Bronchial epithelial cell (primary cell): ENCODE results near the gene NFIA. TPM values are rescaled to one million over a fixed set of nuclear protein-coding genes. Genes with fewer than 3 reads are reported as not detected.

Experiments
- DNase-seq: peaks from one replicate; pipeline ENCODE4 v3.0.0-alpha.2; 2010; ENCODE audit warnings: low read depth
- FAIRE-seq: peaks from 2 replicates; lab custom pipeline; 2011; peaks lifted over from hg19 to GRCh38; lab: Jason Lieb, UNC
- H3K27me3 ChIP-seq: 2 replicates; pipeline ENCODE4 v1.5.1; 2011; ENCODE audit warnings: low read length; ENCODE audit not compliant: control insufficient read depth, insufficient read depth
- H3K36me3 ChIP-seq: 2 replicates; pipeline ENCODE4 v1.5.1; 2011; ENCODE audit warnings: low read length; ENCODE audit not compliant: control insufficient read depth, insufficient read depth
- H3K4me3 ChIP-seq: 2 replicates; pipeline ENCODE4 v1.5.1; 2011; ENCODE audit warnings: mild to moderate bottlenecking, low read depth, low read length, control low read depth
- CTCF ChIP-seq: IDR thresholded peaks from 2 replicates; pipeline ENCODE4 v1.5.1; 2011; ENCODE audit warnings: mild to moderate bottlenecking, moderate library complexity, low read length, control low read depth, inconsistent platforms; ENCODE audit not compliant: insufficient read depth, severe bottlenecking
- total RNA-seq: library from RNA; depleted of rRNA; stranded (reverse); fragments of >200 nt; gene quantifications from 2 replicates; pipeline ENCODE4 v1.2.1, GENCODE V29; 2014

The NFIA gene
- total RNA-seq, 1 donor from 2014 or later: 7.4 TPM

GRCh38 chr1:61226791-61227567 lies 144.6 kb downstream of the NFIA start:
- DNase-seq (peak; percentile 39), FAIRE-seq (no peak)
- Histone ChIP-seq H3K27me3 (no peaks in the 10 kb centered on the region), H3K36me3 (no peaks in the 10 kb centered on the region), H3K4me3 (no peak overlapping the region)
- no peak for TF ChIP-seq CTCF

GRCh38 chr1:61227857-61228550 lies 145.6 kb downstream of the NFIA start:
- no peak for TF ChIP-seq CTCF
- DNase-seq (no peak), FAIRE-seq (no peak)
- H3K4me3 ChIP-seq: no peak overlapping the region
- H3K27me3 ChIP-seq: no peaks in the 10 kb centered on the region
- H3K36me3 ChIP-seq: no peaks in the 10 kb centered on the region

GRCh38 chr1:61230523-61230922 lies 148.2 kb downstream of the NFIA start:
- H3K4me3 ChIP-seq: no peak overlapping the region
- H3K36me3 ChIP-seq: no peaks in the 10 kb centered on the region
- H3K27me3 ChIP-seq: no peaks in the 10 kb centered on the region
- DNase-seq (no peak), FAIRE-seq (no peak)
- no peak for TF ChIP-seq CTCF

- FAIRE-seq: no peak
- no peak for DNase-seq
- no peaks in the 10 kb centered on the region for H3K36me3 ChIP-seq
- no peak overlapping the region for H3K4me3 ChIP-seq
- no peak for TF ChIP-seq CTCF
- no peaks in the 10 kb centered on the region for H3K27me3 ChIP-seq
Observed at GRCh38 chr1:61231795-61232194, 149.4 kb downstream of the NFIA start.

GRCh38 chr1:61233121-61233660 lies 150.8 kb downstream of the NFIA start:
- H3K36me3 ChIP-seq: no peaks in the 10 kb centered on the region
- H3K4me3 ChIP-seq: no peak overlapping the region
- H3K27me3 ChIP-seq: no peaks in the 10 kb centered on the region
- TF ChIP-seq CTCF: no peak
- FAIRE-seq: no peak
- no peak for DNase-seq
